ENCODE measurements around the gene CHTF8.

CHTF8 gene

DNA sequence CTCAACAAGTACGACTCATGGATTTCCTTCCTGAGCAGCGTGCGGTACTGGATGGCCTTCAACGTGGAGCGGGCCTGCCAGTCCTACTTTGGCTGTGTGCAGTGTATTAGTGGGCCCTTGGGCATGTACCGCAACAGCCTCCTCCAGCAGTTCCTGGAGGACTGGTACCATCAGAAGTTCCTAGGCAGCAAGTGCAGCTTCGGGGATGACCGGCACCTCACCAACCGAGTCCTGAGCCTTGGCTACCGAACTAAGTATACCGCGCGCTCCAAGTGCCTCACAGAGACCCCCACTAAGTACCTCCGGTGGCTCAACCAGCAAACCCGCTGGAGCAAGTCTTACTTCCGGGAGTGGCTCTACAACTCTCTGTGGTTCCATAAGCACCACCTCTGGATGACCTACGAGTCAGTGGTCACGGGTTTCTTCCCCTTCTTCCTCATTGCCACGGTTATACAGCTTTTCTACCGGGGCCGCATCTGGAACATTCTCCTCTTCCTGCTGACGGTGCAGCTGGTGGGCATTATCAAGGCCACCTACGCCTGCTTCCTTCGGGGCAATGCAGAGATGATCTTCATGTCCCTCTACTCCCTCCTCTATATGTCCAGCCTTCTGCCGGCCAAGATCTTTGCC, 17.9 kb downstream of the CHTF8 start:
- TF ChIP-seq, protein P1, sequence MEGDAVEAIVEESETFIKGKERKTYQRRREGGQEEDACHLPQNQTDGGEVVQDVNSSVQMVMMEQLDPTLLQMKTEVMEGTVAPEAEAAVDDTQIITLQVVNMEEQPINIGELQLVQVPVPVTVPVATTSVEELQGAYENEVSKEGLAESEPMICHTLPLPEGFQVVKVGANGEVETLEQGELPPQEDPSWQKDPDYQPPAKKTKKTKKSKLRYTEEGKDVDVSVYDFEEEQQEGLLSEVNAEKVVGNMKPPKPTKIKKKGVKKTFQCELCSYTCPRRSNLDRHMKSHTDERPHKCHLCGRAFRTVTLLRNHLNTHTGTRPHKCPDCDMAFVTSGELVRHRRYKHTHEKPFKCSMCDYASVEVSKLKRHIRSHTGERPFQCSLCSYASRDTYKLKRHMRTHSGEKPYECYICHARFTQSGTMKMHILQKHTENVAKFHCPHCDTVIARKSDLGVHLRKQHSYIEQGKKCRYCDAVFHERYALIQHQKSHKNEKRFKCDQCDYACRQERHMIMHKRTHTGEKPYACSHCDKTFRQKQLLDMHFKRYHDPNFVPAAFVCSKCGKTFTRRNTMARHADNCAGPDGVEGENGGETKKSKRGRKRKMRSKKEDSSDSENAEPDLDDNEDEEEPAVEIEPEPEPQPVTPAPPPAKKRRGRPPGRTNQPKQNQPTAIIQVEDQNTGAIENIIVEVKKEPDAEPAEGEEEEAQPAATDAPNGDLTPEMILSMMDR (IDR thresholded peaks at IDR 0.05) = no peak

DNA sequence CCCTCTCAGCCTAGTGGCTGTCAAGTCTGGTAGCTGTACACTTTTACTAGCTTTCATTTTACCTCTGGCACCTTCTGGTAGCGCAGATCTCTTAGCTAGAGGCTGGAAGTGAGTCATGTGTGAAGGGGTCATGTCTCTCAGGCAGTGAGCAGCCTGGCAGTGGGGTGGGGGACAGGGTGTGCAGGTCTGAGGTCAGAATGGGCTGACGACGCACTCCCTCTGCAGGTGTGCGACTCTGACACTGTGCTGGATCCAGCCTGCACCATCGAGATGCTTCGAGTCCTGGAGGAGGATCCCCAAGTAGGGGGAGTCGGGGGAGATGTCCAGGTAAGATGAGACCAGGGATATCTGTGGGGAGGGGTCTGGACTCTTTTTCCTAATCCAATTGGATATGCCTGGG, 19.2 kb downstream of the CHTF8 start:
- TF ChIP-seq, protein P1 (IDR thresholded peaks at IDR 0.05) = no peak

DNA sequence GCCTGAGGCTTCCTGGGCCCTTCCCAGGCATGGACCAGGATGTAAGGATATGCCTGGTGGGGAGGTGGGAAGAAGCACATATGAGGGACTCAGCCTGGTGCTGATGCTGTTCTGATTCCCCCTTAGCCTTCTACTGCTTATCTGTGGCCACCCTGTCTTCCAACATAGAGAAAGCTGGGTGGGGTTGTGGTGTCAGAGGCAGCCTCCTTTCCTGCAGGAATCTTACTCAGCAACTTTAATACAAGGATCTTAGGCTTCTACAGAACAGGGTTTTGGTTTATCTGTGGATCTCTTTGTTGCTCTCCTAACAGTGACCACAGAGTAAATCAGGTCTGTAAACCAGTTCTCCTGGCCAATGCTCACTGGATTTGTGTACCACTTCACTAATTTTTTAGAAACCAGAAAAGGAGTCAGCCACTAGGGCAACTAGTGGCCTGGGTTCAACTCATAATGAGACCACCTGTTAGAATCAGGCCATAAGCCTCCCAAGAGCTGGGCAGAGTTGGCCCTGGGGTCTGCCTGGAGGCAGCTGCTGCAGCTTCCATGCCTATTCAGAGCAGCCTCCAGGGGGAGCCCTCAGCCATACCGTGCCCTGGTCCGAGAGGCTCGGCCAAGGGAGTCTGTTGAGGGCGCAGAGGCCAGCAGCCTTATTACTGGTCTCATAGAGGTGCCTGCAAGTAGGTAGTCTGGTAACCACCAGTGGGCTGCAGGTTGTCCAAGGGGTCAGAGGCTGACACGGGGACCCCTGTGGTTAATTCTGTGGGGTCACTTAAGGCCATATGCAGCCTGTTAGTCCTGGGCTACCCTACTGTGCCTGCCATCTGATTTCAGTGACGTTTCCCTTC, 19.9 kb downstream of the CHTF8 start:
- TF ChIP-seq, protein P1 (IDR thresholded peaks at IDR 0.05) = peak; percentile 89

DNA sequence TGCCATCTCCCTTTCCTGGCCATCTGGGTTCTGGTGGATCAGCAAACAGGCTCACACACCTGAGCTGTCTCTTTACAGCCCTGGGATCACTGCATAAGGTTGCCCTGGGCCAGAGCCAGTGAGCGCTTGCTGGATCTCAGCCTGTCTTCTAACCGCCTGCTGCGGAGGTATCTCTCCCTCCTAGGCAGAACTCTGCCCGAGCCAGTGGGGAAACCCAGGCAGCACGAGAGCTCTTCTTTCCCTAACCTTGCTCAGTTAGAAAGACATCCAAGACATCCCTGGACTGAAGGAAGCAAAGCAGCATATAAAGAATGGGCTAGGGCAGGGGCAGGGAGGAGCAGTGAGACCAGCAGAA, 20.5 kb downstream of the CHTF8 start:
- TF ChIP-seq, protein P1 (IDR thresholded peaks at IDR 0.05) = no peak

DNA sequence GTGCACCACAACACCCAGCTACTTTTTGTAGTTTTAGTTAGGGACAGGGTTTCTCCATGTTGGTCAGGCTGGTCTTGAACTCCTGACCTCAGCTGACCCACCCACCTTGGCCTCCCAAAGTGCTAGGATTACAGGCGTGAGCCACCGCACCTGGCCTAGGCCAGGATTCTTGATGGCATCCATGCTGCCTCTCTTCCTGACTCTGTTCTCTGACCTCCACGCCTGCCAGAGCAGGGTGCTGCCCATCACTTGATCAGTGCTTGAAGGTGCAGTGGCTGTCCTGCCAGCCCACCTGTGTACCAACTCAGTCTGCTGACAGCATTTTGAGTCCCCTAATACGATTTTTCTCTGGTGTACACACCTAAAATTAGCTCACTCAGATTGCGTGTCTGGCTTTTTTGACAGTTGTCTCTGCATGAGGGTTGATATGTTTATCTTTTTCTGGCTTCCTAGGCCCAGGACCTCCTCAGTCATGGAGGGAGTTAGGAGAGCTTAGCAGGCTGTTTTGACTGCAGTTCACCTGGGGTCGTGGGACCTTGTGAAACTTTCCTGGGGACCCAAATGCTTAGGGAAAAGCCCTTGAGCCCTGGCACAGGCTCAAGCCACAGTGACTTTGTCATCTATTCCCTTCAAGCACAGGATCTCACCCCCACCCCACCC, 21.0 kb downstream of the CHTF8 start:
- TF ChIP-seq, protein P1 (IDR thresholded peaks at IDR 0.05) = no peak

DNA sequence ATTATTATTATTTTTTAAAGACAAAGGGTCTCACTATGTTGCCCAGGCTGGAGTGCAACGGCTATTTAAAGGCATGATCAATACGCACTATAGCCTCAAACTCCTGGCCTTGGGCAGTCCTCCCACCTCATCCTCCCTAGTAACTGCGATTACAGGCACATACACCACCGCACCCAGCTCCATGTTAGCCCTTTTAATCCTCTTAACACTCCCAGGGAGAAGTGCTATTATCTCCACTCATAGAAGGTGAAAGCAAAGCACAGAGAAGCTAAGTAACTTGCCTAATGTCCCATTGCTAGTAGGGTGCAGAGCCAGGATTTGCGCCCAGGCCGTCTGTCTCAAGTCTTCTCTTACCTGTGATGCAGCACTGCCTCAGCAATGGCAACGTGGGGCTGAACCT, 22.0 kb downstream of the CHTF8 start:
- TF ChIP-seq, protein P1 (IDR thresholded peaks at IDR 0.05) = no peak

DNA sequence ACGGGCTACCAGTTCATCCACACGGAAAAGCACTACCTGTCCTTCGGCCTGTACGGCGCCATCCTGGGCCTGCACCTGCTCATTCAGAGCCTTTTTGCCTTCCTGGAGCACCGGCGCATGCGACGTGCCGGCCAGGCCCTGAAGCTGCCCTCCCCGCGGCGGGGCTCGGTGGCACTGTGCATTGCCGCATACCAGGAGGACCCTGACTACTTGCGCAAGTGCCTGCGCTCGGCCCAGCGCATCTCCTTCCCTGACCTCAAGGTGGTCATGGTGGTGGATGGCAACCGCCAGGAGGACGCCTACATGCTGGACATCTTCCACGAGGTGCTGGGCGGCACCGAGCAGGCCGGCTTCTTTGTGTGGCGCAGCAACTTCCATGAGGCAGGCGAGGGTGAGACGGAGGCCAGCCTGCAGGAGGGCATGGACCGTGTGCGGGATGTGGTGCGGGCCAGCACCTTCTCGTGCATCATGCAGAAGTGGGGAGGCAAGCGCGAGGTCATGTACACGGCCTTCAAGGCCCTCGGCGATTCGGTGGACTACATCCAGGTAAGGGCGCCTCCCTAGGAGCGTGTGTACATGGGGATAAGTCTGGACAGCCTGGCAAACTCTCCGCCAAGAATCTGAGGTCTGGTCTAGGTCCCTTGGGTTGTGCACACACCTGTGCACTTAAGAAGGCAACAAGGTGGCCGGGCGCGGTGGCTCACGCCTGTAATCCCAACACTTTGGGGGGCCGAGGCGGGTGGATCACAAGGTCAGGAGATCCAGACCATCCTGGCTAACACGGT, 22.7 kb downstream of the CHTF8 start:
- TF ChIP-seq, protein P1 (IDR thresholded peaks at IDR 0.05) = no peak
